Activated B cell treated with CpG ODN at 0.5 μM for 24 hours (primary cell): Measurements from ENCODE around the gene COL4A3. TPM values are rescaled to one million over a fixed set of nuclear protein-coding genes. Genes with fewer than 3 reads are reported as not detected.

ENCODE experiments used
- ATAC-seq: fragments of 200-7000 bp; cut with Tn5 transposase; one replicate; pipeline ENCODE4 v1.10.0; 2021; ENCODE audit warnings: low read depth, mild to moderate bottlenecking, moderate library complexity
- CTCF ChIA-PET: fragments of 350-600 bp; sonication (Branson Sonifier 250); formaldehyde crosslinking; loops from one replicate; lab custom pipeline; 2021; ENCODE audit warnings: antibody characterized with exemption; lab: Charles Lee
- POLR2A ChIA-PET: fragments of 350-600 bp; sonication (Branson Sonifier 250); formaldehyde crosslinking; loops from one replicate; lab custom pipeline; 2021; ENCODE audit warnings: antibody characterized with exemption; lab: Charles Lee
- DNase-seq: peaks from one replicate; pipeline ENCODE4 v3.0.0; 2022
- H3K27ac Mint-ChIP-seq: one replicate; pipeline ENCODE4 v1.8.0; 2020; ENCODE audit warnings: mixed read lengths
- H3K27me3 Mint-ChIP-seq: one replicate; pipeline ENCODE4 v1.8.0; 2021; ENCODE audit warnings: mixed read lengths
- H3K36me3 Mint-ChIP-seq: one replicate; pipeline ENCODE4 v1.8.0; 2021; ENCODE audit warnings: low read depth, mixed read lengths
- H3K4me1 Mint-ChIP-seq: one replicate; pipeline ENCODE4 v1.8.0; 2021; ENCODE audit warnings: mixed read lengths
- H3K4me3 Mint-ChIP-seq: one replicate; pipeline ENCODE4 v1.8.0; 2020; ENCODE audit warnings: mild to moderate bottlenecking, mixed read lengths
- H3K9me3 Mint-ChIP-seq: one replicate; pipeline ENCODE4 v1.8.0; 2020; ENCODE audit warnings: mixed read lengths
- CTCF ChIP-seq: fragments of 200-600 bp; IDR thresholded peaks from one replicate; pipeline ENCODE4 v1.8.0; 2022; ENCODE audit warnings: antibody characterized with exemption, mild to moderate bottlenecking
- intact Hi-C: fragments of 100-400 bp; cut with micrococcal nuclease; formaldehyde crosslinking; loops from one replicate; pipeline ENCODE4 v1.15.1; 2024
- total RNA-seq: library from RNA; stranded (reverse); gene quantifications from 2 replicates; pipeline ENCODE4 v1.2.3, GENCODE V29; 2022

COL4A3 gene
- total RNA-seq, 1 donor from 2014 or later = 18.3 TPM

- H3K9me3 Mint-ChIP-seq = no peaks in the 10 kb centered on the region
- no peaks in the 10 kb centered on the region for H3K4me1 Mint-ChIP-seq
- ChIA-PET POLR2A (no interaction called here), CTCF (interaction anchor here (3.4 to 9.5 kb wide), 2 partner anchors 106 to 633 kb away, joined by 22 to 129 read pairs; no protein-coding TSS in a partner anchor)
- H3K36me3 Mint-ChIP-seq = peaks cover 3% of the 10 kb centered on the region
- H3K27me3 Mint-ChIP-seq = peaks cover 1% of the 10 kb centered on the region
- DNase-seq (no peak), ATAC-seq (no peak)
- no peak overlapping the region for H3K4me3 Mint-ChIP-seq
- intact Hi-C loops = loop anchor here (5.0 kb wide), 1 partner anchor 749 kb away; no protein-coding TSS in a partner anchor
- H3K27ac Mint-ChIP-seq = no peak overlapping the region
- TF ChIP-seq CTCF = no peak
Observed at GRCh38 chr2:227132986-227133385, 31.4 kb upstream of the COL4A3 start.

DNA sequence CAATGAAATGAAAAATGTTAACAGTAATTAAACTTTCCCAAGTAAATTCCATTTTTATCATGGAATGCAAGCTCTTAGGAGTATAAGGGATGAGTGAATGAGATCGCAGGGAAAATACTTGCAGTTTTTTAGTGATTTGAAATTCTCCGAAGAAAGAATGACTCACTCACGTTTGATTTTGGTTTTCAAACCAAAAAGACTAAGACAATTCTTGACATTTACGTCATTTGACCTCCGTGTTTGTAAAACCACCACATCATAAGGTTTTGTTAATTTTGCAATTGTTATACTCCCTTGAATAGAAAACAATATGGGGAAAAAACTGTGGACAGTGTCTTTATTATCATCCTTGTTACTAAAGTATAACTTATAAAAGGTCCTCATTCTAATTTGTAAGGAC, 29.8 kb upstream of the COL4A3 start:
- no peaks in the 10 kb centered on the region for H3K4me1 Mint-ChIP-seq
- no peaks in the 10 kb centered on the region for H3K9me3 Mint-ChIP-seq
- no peak for DNase-seq
- intact Hi-C loops = loop anchor here (5.0 kb wide), 1 partner anchor 748 kb away; no protein-coding TSS in a partner anchor
- CTCF ChIA-PET = interaction anchor here (3.4 to 9.5 kb wide), 2 partner anchors 104 to 632 kb away, joined by 22 to 129 read pairs; no protein-coding TSS in a partner anchor
- no peak overlapping the region for H3K4me3 Mint-ChIP-seq
- POLR2A ChIA-PET = no interaction called here
- TF ChIP-seq CTCF = no peak
- H3K27me3 Mint-ChIP-seq = no peaks in the 10 kb centered on the region
- peaks cover 11% of the 10 kb centered on the region for H3K36me3 Mint-ChIP-seq
- H3K27ac Mint-ChIP-seq = no peak overlapping the region
- ATAC-seq = no peak

DNA sequence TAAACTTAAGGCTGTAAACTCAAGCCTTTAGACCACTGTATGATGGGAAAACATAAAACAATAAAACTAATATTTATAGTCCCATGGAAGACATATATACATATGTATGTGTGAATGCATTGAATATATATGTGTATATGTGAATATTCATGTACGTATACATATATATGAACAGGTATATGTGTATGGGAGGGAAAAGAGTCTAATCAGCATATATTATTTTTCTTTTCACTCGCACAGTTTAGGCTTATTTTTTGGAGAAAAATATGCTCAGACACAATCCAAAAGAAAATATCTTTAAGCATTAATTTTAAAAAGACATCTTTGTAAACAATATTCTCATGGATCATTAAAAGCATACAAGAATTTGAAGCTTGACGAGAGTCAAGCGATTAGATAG, 23.1 kb upstream of the COL4A3 start:
- no peak overlapping the region for H3K27ac Mint-ChIP-seq
- H3K4me3 Mint-ChIP-seq = no peak overlapping the region
- no peaks in the 10 kb centered on the region for H3K9me3 Mint-ChIP-seq
- H3K27me3 Mint-ChIP-seq = no peaks in the 10 kb centered on the region
- DNase-seq (no peak), ATAC-seq (no peak)
- ChIA-PET CTCF (no interaction called here), POLR2A (no interaction called here)
- H3K36me3 Mint-ChIP-seq = peaks cover 34% of the 10 kb centered on the region
- no peaks in the 10 kb centered on the region for H3K4me1 Mint-ChIP-seq
- intact Hi-C loops = no loop called here
- no peak for TF ChIP-seq CTCF

- ATAC-seq = no peak
- no peak overlapping the region for H3K27ac Mint-ChIP-seq
- ChIA-PET CTCF (interaction anchor here (1.3 kb wide), 1 partner anchor 94 kb away, joined by 6 read pairs; no protein-coding TSS in a partner anchor), POLR2A (no interaction called here)
- peaks cover 40% of the 10 kb centered on the region for H3K36me3 Mint-ChIP-seq
- no peaks in the 10 kb centered on the region for H3K4me1 Mint-ChIP-seq
- no peaks in the 10 kb centered on the region for H3K27me3 Mint-ChIP-seq
- no peak for DNase-seq
- TF ChIP-seq CTCF = no peak
- H3K4me3 Mint-ChIP-seq = no peak overlapping the region
- intact Hi-C loops = no loop called here
- peaks cover 3% of the 10 kb centered on the region for H3K9me3 Mint-ChIP-seq
Observed at GRCh38 chr2:227143895-227144294, 20.5 kb upstream of the COL4A3 start.

DNA sequence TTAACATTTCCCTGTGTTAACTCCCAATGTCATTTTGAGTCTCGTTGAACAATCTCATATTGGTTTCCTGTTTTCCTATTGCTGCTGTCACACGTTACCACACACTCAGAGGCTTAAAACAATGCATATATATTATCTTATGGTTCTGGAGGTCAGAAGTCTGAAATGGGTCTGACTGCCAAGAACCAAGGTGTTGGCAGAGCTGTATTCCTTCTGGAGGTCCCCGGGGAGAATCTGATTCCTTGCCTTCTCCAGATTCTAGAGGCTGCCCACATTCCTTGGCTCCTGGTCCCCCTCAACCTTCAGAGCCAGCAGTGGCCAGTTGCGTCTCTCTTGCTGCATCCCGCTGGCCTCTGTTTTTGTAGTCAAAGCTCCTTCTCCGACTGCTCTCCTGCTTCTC, 18.0 kb upstream of the COL4A3 start:
- peaks cover 8% of the 10 kb centered on the region for H3K9me3 Mint-ChIP-seq
- no peak for DNase-seq
- H3K36me3 Mint-ChIP-seq = peaks cover 30% of the 10 kb centered on the region
- H3K27ac Mint-ChIP-seq = no peak overlapping the region
- no peak overlapping the region for H3K4me3 Mint-ChIP-seq
- ChIA-PET CTCF (no interaction called here), POLR2A (no interaction called here)
- TF ChIP-seq CTCF = no peak
- intact Hi-C loops = no loop called here
- no peak for ATAC-seq
- peaks cover 2% of the 10 kb centered on the region for H3K4me1 Mint-ChIP-seq
- H3K27me3 Mint-ChIP-seq = no peaks in the 10 kb centered on the region
